H9 (cell line): ENCODE results near the gene NECTIN1. TPM values are rescaled to one million over a fixed set of nuclear protein-coding genes. Genes with fewer than 3 reads are reported as not detected.
A peak's percentile ranks its signal among the peaks of the same experiment; 100 is the strongest.

ENCODE experiments used
- DNase-seq: peaks from one replicate; pipeline ENCODE4 v3.0.0-alpha.2; 2017
- H2AFZ ChIP-seq: one replicate; pipeline ENCODE4 v1.6.1; 2013; ENCODE audit warnings: mild to moderate bottlenecking, low read length, control low read depth, moderate library complexity
- H2AK5ac ChIP-seq: 2 replicates; pipeline ENCODE4 v1.6.1; 2013; ENCODE audit warnings: low read length, control low read depth, mixed read lengths; ENCODE audit not compliant: insufficient read length
- H2BK120ac ChIP-seq: one replicate; pipeline ENCODE4 v1.6.1; 2013; ENCODE audit warnings: low read depth, mild to moderate bottlenecking, low read length, control low read depth, inconsistent platforms; ENCODE audit not compliant: poor library complexity, severe bottlenecking
- H2BK12ac ChIP-seq: 2 replicates; pipeline ENCODE4 v1.6.1; 2013; ENCODE audit warnings: low read length, control low read depth, mixed read lengths, low read depth; ENCODE audit not compliant: insufficient read length
- H2BK15ac ChIP-seq: 2 replicates; pipeline ENCODE4 v1.6.1; 2013; ENCODE audit warnings: low read depth, low read length, control low read depth
- H2BK20ac ChIP-seq: one replicate; pipeline ENCODE4 v1.6.1; 2013; ENCODE audit warnings: low read depth, mild to moderate bottlenecking, low read length, control low read depth, inconsistent platforms; ENCODE audit not compliant: poor library complexity, severe bottlenecking
- H2BK5ac ChIP-seq: 2 replicates; pipeline ENCODE4 v1.6.1; 2013; ENCODE audit warnings: low read length, control low read depth, mixed read lengths; ENCODE audit not compliant: insufficient read length
- H3K14ac ChIP-seq: 2 replicates; pipeline ENCODE4 v1.6.1; 2013; ENCODE audit warnings: low read length, control low read depth; ENCODE audit not compliant: insufficient read depth
- H3K18ac ChIP-seq: 2 replicates; pipeline ENCODE4 v1.6.1; 2013; ENCODE audit warnings: low read depth, mild to moderate bottlenecking, mixed read lengths, low read length, control low read depth; ENCODE audit not compliant: insufficient read length
- H3K23ac ChIP-seq: 2 replicates; pipeline ENCODE4 v1.6.1; 2013; ENCODE audit warnings: low read length, control low read depth, mixed read lengths, low read depth; ENCODE audit not compliant: insufficient read length
- H3K23me2 ChIP-seq: 2 replicates; pipeline ENCODE4 v1.6.1; 2013; ENCODE audit warnings: low read depth, mild to moderate bottlenecking, mixed read lengths, low read length, control low read depth; ENCODE audit not compliant: insufficient read length, poor library complexity, severe bottlenecking
- H3K27ac ChIP-seq: 2 replicates; pipeline ENCODE4 v1.5.1; 2013; ENCODE audit warnings: low read length, control low read depth, mixed read lengths, low read depth; ENCODE audit not compliant: insufficient read length
- H3K27me3 ChIP-seq: 2 replicates; pipeline ENCODE4 v1.6.1; 2013; ENCODE audit warnings: low read length, control low read depth, inconsistent platforms; ENCODE audit not compliant: insufficient read depth
- H3K4ac ChIP-seq: 2 replicates; pipeline ENCODE4 v1.6.1; 2013; ENCODE audit warnings: low read depth, mild to moderate bottlenecking, control low read depth, inconsistent platforms, low read length, moderate library complexity
- H3K4me1 ChIP-seq: 2 replicates; pipeline ENCODE4 v1.6.1; 2013; ENCODE audit warnings: low read length, control low read depth, inconsistent platforms; ENCODE audit not compliant: insufficient read depth
- H3K4me2 ChIP-seq: 2 replicates; pipeline ENCODE4 v1.6.1; 2013; ENCODE audit warnings: low read length, control low read depth, mixed read lengths; ENCODE audit not compliant: insufficient read length, insufficient read depth
- H3K56ac ChIP-seq: 2 replicates; pipeline ENCODE4 v1.6.1; 2013; ENCODE audit warnings: low read depth, mild to moderate bottlenecking, mixed read lengths, low read length, control low read depth; ENCODE audit not compliant: insufficient read length
- H3K79me1 ChIP-seq: 2 replicates; pipeline ENCODE4 v1.6.1; 2013; ENCODE audit warnings: low read depth, mild to moderate bottlenecking, moderate library complexity, low read length, control low read depth, inconsistent platforms; ENCODE audit not compliant: insufficient read depth, poor library complexity, severe bottlenecking
- H3K79me2 ChIP-seq: 2 replicates; pipeline ENCODE4 v1.6.1; 2013; ENCODE audit warnings: low read length, control low read depth, inconsistent platforms; ENCODE audit not compliant: insufficient read depth
- H3K9ac ChIP-seq: 2 replicates; pipeline ENCODE4 v1.6.1; 2013; ENCODE audit warnings: low read length, control low read depth, mixed read lengths; ENCODE audit not compliant: insufficient read length; ENCODE audit errors: extremely low read depth
- H3K9me3 ChIP-seq: one replicate; pipeline ENCODE4 v1.6.1; 2013; ENCODE audit warnings: low read depth, low read length, inconsistent platforms; ENCODE audit not compliant: control insufficient read depth
- H3T11ph ChIP-seq: one replicate; pipeline ENCODE4 v1.6.1; 2013; ENCODE audit warnings: mild to moderate bottlenecking, low read length, control low read depth, inconsistent platforms
- H4K20me1 ChIP-seq: one replicate; pipeline ENCODE4 v1.6.1; 2013; ENCODE audit not compliant: control insufficient read depth, insufficient read length, insufficient read depth
- H4K5ac ChIP-seq: 2 replicates; pipeline ENCODE4 v1.6.1; 2013; ENCODE audit warnings: low read depth, mild to moderate bottlenecking, mixed read lengths, low read length, control low read depth; ENCODE audit not compliant: insufficient read length
- H4K8ac ChIP-seq: replicated peaks from 2 replicates; pipeline ENCODE4 v1.6.1; 2013; ENCODE audit warnings: low read length, control low read depth, mixed read lengths, low read depth; ENCODE audit not compliant: insufficient read length
- H4K91ac ChIP-seq: 2 replicates; pipeline ENCODE4 v1.6.1; 2013; ENCODE audit warnings: low read depth, mild to moderate bottlenecking, moderate library complexity, mixed read lengths, low read length, control low read depth; ENCODE audit not compliant: insufficient read length
- H3K27ac Mint-ChIP-seq, 3 experiments: 2 replicates in 2 of 3; 3 replicates in 1 of 3; pipeline ENCODE4 v1.8.0; 2020 to 2021; ENCODE audit warnings: mixed read lengths in 3 of 3, mild to moderate bottlenecking in 1 of 3, moderate library complexity in 1 of 3
- H3K27me3 Mint-ChIP-seq: 2 replicates; pipeline ENCODE4 v1.8.0; 2021; ENCODE audit warnings: low read depth, mild to moderate bottlenecking, moderate library complexity, mixed read lengths
- H3K36me3 Mint-ChIP-seq, 3 experiments: 2 replicates in 2 of 3; 3 replicates in 1 of 3; pipeline ENCODE4 v1.8.0; 2020 to 2021; ENCODE audit warnings: low read depth in 3 of 3, mixed read lengths in 3 of 3; ENCODE audit not compliant: insufficient read depth in 1 of 3
- H3K4me1 Mint-ChIP-seq, 2 experiments: 2 replicates each; pipeline ENCODE4 v1.8.0; 2020; ENCODE audit warnings: mixed read lengths in 2 of 2
- H3K4me3 Mint-ChIP-seq, 2 experiments: 2 replicates in 1 of 2; 3 replicates in 1 of 2; pipeline ENCODE4 v1.8.0; 2020 to 2021; ENCODE audit warnings: mild to moderate bottlenecking in 2 of 2, mixed read lengths in 2 of 2, moderate library complexity in 1 of 2
- H3K9me3 Mint-ChIP-seq, 2 experiments: 2 replicates in 1 of 2; 3 replicates in 1 of 2; pipeline ENCODE4 v1.8.0; 2020; ENCODE audit warnings: mild to moderate bottlenecking in 2 of 2, mixed read lengths in 2 of 2, moderate library complexity in 1 of 2
- WGBS: extraction: QIAGEN DNeasy Blood & Tissue Kit; methylation state at CpG from one replicate; pipeline ENCODE4 v1.1.7; 2013; ENCODE audit warnings: missing lambda C conversion rate, low lambda C conversion rate, mixed read lengths; ENCODE audit not compliant: insufficient read length; ENCODE audit errors: extremely low coverage; 5-methylcytosine and 5-hydroxymethylcytosine counted together
- total RNA-seq: library from RNA; stranded (reverse); gene quantifications from 2 replicates; pipeline ENCODE4 v1.2.1, GENCODE V29; 2021
- TF ChIP-seq, protein P1 (sequence below): fragments of 200-600 bp; sonication (generic); conservative IDR thresholded peaks from 3 replicates; pipeline ENCODE4 v1.8.0; 2021; ENCODE audit warnings: antibody characterized with exemption, mild to moderate bottlenecking

Gene NECTIN1
- total RNA-seq, 1 experiment from 2014 or later, result 113 TPM

DNA sequence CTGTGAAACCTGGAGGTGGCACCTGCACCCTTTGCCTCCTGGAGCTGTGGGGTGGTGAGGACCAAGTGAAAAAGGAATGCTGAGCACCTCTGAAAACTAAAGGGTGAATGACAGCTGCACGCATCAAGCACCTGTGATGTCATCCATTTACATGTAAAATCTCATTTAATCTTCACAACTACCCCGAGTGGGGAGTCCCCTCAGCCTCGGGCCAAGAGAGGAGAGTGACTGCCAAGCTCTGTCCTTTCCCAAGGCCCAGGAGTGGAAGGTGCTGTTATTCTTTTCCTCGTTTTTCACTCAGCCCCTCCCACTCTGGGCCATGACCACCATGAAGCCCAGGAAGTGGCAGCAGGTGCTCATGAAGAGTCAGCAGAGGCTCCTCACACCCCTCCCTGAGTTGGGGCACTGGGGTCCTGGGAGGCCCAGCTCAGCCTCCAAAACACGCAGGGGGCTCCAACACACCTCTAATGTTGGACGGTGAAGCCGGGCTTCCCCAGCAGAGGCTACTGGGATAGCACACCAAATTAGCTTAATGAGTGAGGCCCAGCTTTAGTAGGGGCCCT lies 35.7 kb downstream of the NECTIN1 start:
- H4K5ac ChIP-seq, result no peak overlapping the region
- H3K9me3 ChIP-seq, result no peaks in the 10 kb centered on the region
- H3K4me2 ChIP-seq, result no peak overlapping the region
- peaks cover 82 to 86% of the 10 kb centered on the region in 2 experiments for H3K4me1 Mint-ChIP-seq
- H2AFZ ChIP-seq, result no peak overlapping the region
- no peak overlapping the region for H3T11ph ChIP-seq
- no peak overlapping the region for H3K23ac ChIP-seq
- H3K79me2 ChIP-seq, result peaks cover 12% of the 10 kb centered on the region; the same call in 1 of the 2 replicates
- H3K9me3 Mint-ChIP-seq, result no peaks in the 10 kb centered on the region; a peak in 1 of 5 replicates
- no peak overlapping the region for H3K56ac ChIP-seq
- no peak overlapping the region; the same call in 1 of the 2 replicates for H3K14ac ChIP-seq
- no peak overlapping the region for H2AK5ac ChIP-seq
- peaks cover 22% of the 10 kb centered on the region for H3K4me1 ChIP-seq
- no peak overlapping the region for H2BK12ac ChIP-seq
- TF ChIP-seq, protein P1, sequence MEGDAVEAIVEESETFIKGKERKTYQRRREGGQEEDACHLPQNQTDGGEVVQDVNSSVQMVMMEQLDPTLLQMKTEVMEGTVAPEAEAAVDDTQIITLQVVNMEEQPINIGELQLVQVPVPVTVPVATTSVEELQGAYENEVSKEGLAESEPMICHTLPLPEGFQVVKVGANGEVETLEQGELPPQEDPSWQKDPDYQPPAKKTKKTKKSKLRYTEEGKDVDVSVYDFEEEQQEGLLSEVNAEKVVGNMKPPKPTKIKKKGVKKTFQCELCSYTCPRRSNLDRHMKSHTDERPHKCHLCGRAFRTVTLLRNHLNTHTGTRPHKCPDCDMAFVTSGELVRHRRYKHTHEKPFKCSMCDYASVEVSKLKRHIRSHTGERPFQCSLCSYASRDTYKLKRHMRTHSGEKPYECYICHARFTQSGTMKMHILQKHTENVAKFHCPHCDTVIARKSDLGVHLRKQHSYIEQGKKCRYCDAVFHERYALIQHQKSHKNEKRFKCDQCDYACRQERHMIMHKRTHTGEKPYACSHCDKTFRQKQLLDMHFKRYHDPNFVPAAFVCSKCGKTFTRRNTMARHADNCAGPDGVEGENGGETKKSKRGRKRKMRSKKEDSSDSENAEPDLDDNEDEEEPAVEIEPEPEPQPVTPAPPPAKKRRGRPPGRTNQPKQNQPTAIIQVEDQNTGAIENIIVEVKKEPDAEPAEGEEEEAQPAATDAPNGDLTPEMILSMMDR, result no peak
- H3K27me3 Mint-ChIP-seq, result no peaks in the 10 kb centered on the region; the same call in 1 of the 2 replicates
- H4K20me1 ChIP-seq, result peaks cover 5% of the 10 kb centered on the region
- no peak overlapping the region for H3K27ac ChIP-seq
- no peak overlapping the region for H4K91ac ChIP-seq
- H3K18ac ChIP-seq, result no peak overlapping the region
- H3K27me3 ChIP-seq, result no peaks in the 10 kb centered on the region
- H2BK15ac ChIP-seq, result no peak overlapping the region
- H2BK5ac ChIP-seq, result no peak overlapping the region
- no peak overlapping the region for H3K4ac ChIP-seq
- no peak overlapping the region for H3K9ac ChIP-seq
- no peak overlapping the region for H2BK120ac ChIP-seq
- H4K8ac ChIP-seq, result no peak overlapping the region
- no peak overlapping the region for H2BK20ac ChIP-seq
- H3K36me3 Mint-ChIP-seq, result no peaks in the 10 kb centered on the region
- no CpG with 5 or more reads among the region's 7 CpGs for WGBS
- H3K79me1 ChIP-seq, result peaks cover 22% of the 10 kb centered on the region
- DNase-seq, result no peak
- H3K27ac Mint-ChIP-seq, result peak overlapping the region in 2 of 3 experiments; percentile 49 to 92; a peak in 3 of 7 replicates
- H3K4me3 Mint-ChIP-seq, result peak overlapping the region in 1 of 2 experiments; percentile 43; a peak in 1 of 5 replicates
- no peaks in the 10 kb centered on the region for H3K23me2 ChIP-seq
